Activated T-cell treated with anti-CD3 and anti-CD28 coated beads, Interleukin-2, amount 50 U/mL, for 24 hours (primary cell): ENCODE measurements around the gene SNU13.
"Not testable (repeated sequence)": the region's sequence is repeated elsewhere in the genome, so short reads cannot be mapped to it uniquely, and the experiment has no call there.

Source experiments
- DNase-seq: peaks from one replicate; pipeline ENCODE4 v3.0.0-alpha.2; 2020
- H3K27ac Mint-ChIP-seq: 2 replicates; pipeline ENCODE4 v1.8.0; 2020; ENCODE audit warnings: mild to moderate bottlenecking, mixed read lengths
- H3K27me3 Mint-ChIP-seq: 2 replicates; pipeline ENCODE4 v1.8.0; 2020; ENCODE audit warnings: mixed read lengths
- H3K36me3 Mint-ChIP-seq: 2 replicates; pipeline ENCODE4 v1.8.0; 2020; ENCODE audit warnings: low read depth, mixed read lengths
- H3K4me1 Mint-ChIP-seq: 2 replicates; pipeline ENCODE4 v1.8.0; 2020; ENCODE audit warnings: low read depth, mixed read lengths
- H3K4me3 Mint-ChIP-seq: 2 replicates; pipeline ENCODE4 v1.8.0; 2020; ENCODE audit warnings: mild to moderate bottlenecking, moderate library complexity, mixed read lengths
- H3K9me3 Mint-ChIP-seq: 2 replicates; pipeline ENCODE4 v1.8.0; 2020; ENCODE audit warnings: mixed read lengths

SNU13 gene

DNA sequence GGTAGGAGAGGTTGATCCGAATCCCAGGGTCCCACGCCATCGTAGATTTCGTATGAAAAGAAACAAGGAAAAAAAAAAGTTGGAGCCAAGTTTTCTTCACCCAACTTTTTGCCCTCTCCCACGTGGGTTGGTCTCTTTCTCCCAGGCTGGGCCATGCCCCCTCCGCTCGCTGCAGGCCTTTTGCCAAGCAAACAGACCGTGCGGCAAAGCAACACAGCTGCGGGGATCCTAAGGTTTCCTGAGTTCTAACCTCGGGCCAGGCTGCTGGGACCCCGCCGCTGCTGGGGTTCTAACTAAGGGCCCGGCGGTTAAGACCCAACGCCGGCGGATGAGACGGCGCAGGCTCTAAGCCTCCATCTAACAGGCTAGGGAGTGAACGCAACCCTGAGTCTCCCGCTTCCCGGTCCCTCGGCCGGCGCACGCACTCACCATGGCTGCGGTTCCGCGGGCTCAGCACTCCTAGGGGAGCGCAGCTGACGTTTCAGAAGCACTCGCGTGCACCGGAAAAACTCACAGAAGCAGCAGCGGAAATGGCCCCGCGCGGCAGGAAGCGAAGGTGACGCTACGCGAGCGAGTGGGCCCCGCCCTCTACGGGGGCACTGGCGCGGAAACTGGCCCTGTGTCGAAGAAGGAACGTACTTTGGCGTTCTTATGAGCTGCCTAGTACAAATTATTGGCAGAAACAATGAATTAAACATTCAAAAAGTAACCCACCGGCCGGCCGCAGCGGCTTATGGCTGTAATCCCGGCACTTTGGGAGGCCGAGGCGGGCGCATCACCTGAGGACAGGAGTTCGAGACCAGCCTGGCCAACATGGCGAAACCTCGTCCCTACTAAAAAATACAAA lies at the start of gene SNU13:
SNU13 (minus strand) TSS at position 503 of the 847 bp plus-strand sequence; CDS start at position 432, 71 bp downstream.
- Mint-ChIP-seq H3K9me3 (no peaks in the 10 kb centered on the region), H3K4me1 (peaks cover 35% of the 10 kb centered on the region), H3K4me3 (peak within 1 kb of the TSS; percentile 95), H3K36me3 (peaks cover 33% of the 10 kb centered on the region), H3K27ac (peak within 1 kb of the TSS; percentile 98), H3K27me3 (no peaks in the 10 kb centered on the region)
- peak; percentile 93 for DNase-seq

DNA sequence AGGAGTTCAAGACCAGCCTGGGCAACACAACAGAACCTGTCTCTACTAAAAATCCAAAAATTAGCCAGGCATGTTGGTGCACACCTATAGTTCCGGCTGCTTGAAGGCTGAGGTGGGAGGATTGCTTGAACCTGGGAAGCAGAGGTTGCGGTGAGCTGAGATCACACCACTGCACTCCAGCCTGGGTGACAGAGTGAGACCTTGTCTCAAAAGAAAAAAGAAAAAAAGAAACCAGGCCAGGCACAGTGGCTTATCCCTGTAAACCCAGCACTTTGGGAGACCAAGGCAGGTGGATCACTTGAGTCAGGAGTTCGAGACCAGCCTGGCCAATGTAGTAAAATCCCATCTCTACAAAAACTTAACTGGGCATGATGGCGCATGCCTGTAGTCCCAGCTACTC lies 44.6 kb upstream of the SNU13 start:
- not testable (repeated sequence) for H3K27me3 Mint-ChIP-seq, H3K4me3 Mint-ChIP-seq, H3K27ac Mint-ChIP-seq, DNase-seq, H3K9me3 Mint-ChIP-seq, H3K36me3 Mint-ChIP-seq, H3K4me1 Mint-ChIP-seq

DNA sequence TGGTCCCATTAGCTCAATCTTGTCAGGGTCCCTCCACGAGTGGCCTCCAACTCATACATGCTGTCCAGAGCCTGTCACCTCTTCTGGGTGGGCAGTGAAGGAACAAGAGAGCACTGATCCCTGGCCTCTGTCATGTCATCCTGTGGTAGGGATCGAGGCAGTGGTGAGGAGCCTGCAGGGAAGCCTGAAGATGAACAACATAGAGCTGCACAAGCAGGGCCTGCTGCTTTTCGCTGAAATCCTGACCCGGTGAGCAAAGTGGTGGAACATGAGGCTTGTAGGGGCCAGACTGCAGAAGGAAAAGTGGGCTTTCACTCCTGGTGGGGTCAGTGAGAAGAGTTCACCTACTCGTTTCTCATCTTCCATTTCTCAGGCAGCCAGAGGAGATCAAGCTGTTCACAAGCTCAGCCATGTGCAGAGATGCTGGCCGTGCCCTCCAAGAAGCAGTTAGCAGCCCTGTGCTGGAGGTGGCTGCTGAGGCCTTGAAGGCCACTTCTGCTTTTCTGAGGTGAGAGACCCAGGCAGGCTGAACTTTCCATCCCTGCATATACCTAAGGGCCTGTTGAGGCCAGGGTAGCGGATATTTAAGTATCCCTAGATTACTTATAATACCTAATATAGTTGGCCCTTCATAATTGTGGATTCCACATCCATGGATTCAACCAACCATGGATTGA lies 43.6 kb upstream of the SNU13 start:
- H3K9me3 Mint-ChIP-seq, result no peaks in the 10 kb centered on the region
- H3K27ac Mint-ChIP-seq, result no peak overlapping the region
- no peaks in the 10 kb centered on the region for H3K4me1 Mint-ChIP-seq
- DNase-seq, result no peak
- no peaks in the 10 kb centered on the region for H3K27me3 Mint-ChIP-seq
- H3K4me3 Mint-ChIP-seq, result no peak overlapping the region
- no peaks in the 10 kb centered on the region for H3K36me3 Mint-ChIP-seq

DNA sequence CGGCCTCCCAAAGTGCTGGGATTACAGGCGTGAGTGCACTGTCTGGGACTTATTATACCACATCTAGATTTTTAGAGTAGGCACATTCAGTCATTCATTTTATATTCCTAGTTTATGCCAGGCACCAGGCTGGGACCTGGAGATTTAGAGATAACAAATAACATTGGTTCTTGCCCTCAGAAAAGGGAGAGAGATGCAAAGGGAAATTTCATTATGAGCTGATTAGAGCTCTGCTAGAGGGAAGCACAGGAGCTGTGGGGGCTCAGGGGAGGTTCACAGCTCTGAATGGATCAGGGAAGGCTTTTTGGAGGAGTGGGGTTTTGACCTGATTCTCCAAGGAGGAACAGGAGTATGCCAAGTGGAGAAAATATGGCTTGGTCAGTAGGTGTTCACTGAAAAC lies 42.9 kb upstream of the SNU13 start:
- Mint-ChIP-seq H3K27me3 (no peaks in the 10 kb centered on the region), H3K4me3 (no peak overlapping the region), H3K4me1 (no peaks in the 10 kb centered on the region), H3K9me3 (no peaks in the 10 kb centered on the region), H3K36me3 (no peaks in the 10 kb centered on the region), H3K27ac (no peak overlapping the region)
- no peak for DNase-seq

DNA sequence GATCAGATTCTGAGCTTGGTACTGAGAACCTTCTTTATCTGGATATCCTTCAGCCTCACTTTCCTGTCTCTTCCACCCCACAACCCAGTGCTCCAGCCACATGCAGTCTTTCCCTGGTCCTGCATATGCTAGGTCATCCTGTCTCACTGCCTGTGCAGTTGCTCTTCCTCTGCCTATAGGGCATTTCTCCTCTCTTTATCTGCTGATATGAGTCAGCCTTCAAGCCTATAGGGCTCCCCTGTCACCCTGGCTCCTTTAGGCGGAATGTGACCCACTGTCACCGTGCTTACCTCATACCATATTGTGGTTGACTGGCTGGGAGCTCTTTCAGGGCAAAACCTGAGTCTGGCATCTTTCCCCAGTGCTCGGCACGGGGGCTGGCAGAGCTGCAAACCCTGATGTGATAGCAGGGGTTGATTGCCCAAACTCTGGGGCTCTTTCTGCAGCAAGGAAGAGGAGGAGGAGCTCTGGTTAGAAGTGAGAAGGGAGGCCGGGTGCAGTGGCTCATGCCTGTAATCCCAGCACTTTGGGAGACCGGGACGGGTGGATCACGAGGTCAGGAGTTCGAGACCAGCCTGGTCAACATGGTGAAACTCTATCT lies 36.9 kb upstream of the SNU13 start:
- H3K27ac Mint-ChIP-seq, result no peak overlapping the region
- H3K4me3 Mint-ChIP-seq, result no peak overlapping the region
- H3K36me3 Mint-ChIP-seq, result no peaks in the 10 kb centered on the region
- no peak for DNase-seq
- no peaks in the 10 kb centered on the region for H3K4me1 Mint-ChIP-seq
- no peaks in the 10 kb centered on the region for H3K9me3 Mint-ChIP-seq
- H3K27me3 Mint-ChIP-seq, result no peaks in the 10 kb centered on the region

DNA sequence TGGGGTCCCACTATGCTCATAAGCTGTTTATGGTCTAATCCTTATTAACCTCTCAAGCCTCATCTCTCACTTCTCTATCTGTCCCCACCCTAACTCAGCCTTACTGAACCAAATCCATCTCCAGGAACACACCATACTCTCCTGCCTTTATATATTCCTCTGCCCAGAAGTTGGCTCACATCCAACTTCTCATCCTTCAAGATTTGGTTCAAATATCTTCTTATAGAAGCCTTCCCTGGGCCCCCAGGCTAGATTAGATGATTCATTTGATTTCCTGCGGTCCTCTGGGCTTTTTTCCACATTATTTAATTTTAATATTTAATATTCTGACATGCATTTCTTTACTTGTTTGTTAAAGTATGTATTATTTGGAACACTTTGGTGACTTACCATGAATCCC lies 33.8 kb upstream of the SNU13 start:
- no peak for DNase-seq
- no peaks in the 10 kb centered on the region for H3K9me3 Mint-ChIP-seq
- H3K4me1 Mint-ChIP-seq, result no peaks in the 10 kb centered on the region
- no peak overlapping the region for H3K27ac Mint-ChIP-seq
- no peak overlapping the region for H3K4me3 Mint-ChIP-seq
- H3K27me3 Mint-ChIP-seq, result no peaks in the 10 kb centered on the region
- H3K36me3 Mint-ChIP-seq, result no peaks in the 10 kb centered on the region

DNA sequence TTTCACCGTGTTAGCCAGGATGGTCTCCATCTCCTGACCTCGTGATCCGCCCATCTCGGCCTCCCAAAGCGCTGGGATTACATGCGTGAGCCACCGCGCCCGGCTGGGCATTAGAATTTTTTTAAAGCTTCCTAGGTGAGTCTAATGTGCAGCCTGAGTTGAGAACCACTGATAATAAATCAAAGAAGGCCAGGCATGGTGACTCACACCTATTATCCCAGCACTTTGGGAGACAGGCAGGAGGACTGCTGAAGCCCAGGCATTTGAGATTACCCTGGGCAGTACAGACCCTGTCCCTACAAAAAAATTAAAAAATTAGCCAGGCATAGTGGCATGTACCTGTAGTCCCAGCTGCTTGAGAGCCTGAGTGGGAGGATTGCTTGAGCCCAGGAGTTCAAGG lies 24.3 kb upstream of the SNU13 start:
- Mint-ChIP-seq H3K4me1 (no peaks in the 10 kb centered on the region), H3K9me3 (no peaks in the 10 kb centered on the region), H3K27ac (no peak overlapping the region), H3K36me3 (no peaks in the 10 kb centered on the region), H3K4me3 (no peak overlapping the region), H3K27me3 (no peaks in the 10 kb centered on the region)
- DNase-seq, result no peak

DNA sequence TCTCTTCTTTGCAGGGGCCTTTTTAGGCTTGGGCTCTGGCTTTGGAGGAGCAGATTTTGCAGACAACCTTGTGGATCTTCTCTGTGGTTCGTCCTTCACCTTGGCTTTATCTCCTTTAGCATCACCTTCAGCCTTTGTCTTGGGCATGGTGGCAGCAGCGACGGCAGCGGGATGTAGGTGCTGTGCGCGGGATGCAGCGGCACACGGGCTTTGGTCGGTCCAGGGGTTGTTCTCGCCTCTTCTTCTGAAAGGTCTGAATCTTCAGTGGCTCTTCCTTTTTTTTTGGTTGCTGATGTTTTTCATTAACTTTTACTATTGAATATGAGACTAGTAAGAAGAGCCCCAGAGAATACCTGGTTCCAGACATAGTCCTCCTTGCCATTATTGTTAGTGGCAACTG lies 20.7 kb upstream of the SNU13 start:
- no peak overlapping the region for H3K4me3 Mint-ChIP-seq
- H3K9me3 Mint-ChIP-seq, result no peaks in the 10 kb centered on the region
- H3K36me3 Mint-ChIP-seq, result no peaks in the 10 kb centered on the region
- DNase-seq, result no peak
- no peaks in the 10 kb centered on the region for H3K27me3 Mint-ChIP-seq
- H3K27ac Mint-ChIP-seq, result no peak overlapping the region
- H3K4me1 Mint-ChIP-seq, result no peaks in the 10 kb centered on the region

DNA sequence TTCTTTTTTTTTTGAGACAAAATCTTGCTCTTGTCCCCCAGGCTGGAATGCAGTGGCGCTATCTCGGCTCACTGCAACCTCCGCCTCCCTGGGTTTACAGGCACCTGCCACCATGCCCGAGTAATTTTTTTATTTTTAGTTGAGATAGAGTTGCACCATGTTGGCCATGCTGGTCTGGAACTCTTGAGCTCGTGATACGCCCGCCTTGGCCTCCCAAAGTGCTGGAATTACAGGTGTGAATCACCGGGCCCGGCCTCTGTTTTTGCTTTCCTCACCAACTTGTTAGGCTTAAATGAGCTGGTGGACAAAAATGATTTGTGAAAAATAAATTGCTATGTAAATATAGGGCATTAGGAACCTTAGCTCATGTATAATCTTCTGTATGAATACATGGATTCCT lies 14.1 kb upstream of the SNU13 start:
- H3K27me3 Mint-ChIP-seq, result no peaks in the 10 kb centered on the region
- H3K4me1 Mint-ChIP-seq, result peaks cover 3% of the 10 kb centered on the region
- DNase-seq, result no peak
- H3K27ac Mint-ChIP-seq, result no peak overlapping the region
- H3K4me3 Mint-ChIP-seq, result no peak overlapping the region
- no peaks in the 10 kb centered on the region for H3K9me3 Mint-ChIP-seq
- H3K36me3 Mint-ChIP-seq, result no peaks in the 10 kb centered on the region

DNA sequence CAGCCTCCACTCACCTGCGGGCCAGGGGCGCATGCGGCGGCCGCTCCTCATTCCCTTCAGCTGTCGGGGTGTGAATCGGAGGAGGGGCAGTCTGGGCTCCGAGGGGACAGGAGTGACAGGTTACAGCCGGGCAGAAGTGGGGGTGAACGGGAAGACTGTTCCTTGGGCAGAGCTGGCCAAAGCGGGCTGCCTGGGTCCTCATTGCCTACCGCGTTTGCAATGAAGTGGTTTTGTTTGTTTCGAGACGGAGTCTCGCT lies 11.4 kb upstream of the SNU13 start:
- peaks cover 12% of the 10 kb centered on the region for H3K4me1 Mint-ChIP-seq
- DNase-seq, result no peak
- no peaks in the 10 kb centered on the region for H3K27me3 Mint-ChIP-seq
- H3K4me3 Mint-ChIP-seq, result no peak overlapping the region
- no peaks in the 10 kb centered on the region for H3K9me3 Mint-ChIP-seq
- H3K27ac Mint-ChIP-seq, result no peak overlapping the region
- H3K36me3 Mint-ChIP-seq, result peaks cover 6% of the 10 kb centered on the region

DNA sequence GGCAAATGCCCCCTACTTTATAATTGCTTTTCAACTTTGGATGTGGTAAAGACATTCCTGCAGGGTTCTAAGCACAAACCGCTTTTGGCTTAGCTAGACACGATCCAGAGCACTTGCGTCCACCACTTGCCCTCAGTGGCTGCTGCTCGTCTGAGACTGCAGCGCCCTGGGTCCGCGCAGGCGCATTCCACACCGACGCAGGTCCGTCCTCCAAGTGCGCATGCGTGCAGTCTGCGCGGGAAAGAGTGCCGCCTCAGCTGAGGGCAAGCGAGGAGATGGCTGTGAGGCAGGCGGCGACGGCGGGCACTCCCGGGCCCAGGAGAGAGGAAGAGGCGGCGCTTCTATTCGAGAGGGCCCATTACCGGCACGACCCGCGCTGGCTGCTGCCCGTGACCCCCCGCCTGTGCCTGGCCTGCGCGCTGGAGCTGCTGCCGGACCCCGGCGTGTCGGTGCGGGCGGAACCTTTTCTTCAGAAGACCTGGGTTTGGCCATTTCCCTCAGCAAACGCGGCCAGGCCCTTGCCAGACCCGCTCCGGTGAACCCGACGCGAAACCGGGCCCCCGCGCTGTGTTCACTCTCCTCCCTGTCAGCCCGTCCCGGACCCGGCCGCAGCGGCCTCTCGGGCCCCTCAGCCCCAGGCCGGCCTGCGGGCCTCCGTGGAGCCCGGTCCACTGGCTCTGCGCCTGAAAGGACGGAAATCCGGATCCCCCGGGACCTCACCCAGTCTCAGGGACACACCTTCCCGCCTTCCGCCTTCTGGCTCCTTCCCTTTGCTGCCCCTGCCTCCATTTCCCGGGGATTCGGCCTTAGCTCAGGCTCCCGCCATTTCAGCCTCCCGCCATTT lies 10.8 kb upstream of the SNU13 start, which contains the start of gene MEI1:
MEI1 (plus strand) TSS at position 240 of the 844 bp plus-strand sequence; CDS start at position 276, 36 bp downstream.
- Mint-ChIP-seq H3K27ac (peak within 1 kb of the TSS; percentile 82), H3K36me3 (peaks cover 6% of the 10 kb centered on the region), H3K4me3 (peak within 1 kb of the TSS; percentile 25), H3K27me3 (no peaks in the 10 kb centered on the region), H3K9me3 (no peaks in the 10 kb centered on the region), H3K4me1 (peaks cover 12% of the 10 kb centered on the region)
- DNase-seq, result peak; percentile 95

DNA sequence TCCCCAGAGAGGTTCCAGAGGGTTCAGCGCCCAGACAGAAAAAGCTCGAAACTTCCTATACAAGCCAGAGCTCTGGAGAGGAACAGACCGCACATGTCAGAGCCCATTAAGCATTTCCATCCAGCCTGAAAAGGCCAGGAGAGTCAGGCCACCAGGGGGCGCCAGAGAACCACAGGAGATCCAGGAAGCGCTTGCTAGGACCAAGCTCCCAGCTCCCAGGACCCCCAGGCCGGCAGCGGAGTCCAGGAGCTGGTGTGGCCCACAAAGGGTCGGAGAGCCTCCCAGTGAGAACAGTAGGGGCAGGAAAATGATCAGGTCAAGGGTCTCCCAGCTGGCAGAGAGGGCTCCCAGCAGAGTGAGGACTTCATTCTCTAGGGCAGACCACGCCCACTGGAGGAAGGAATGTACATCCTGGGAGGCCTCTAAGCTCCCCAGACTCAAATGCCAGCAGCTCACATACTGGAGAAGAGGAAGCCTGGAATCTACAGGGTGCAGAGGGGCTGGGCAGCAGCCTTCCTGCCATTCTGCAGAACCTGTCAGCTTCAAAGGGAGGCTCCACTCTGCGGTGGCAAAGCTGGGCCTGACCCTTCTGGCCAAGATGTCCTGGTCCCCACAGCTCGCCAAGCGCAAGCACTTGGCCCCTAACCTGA lies 8.6 kb upstream of the SNU13 start:
- H3K27ac Mint-ChIP-seq, result peak overlapping the region; percentile 84
- peaks cover 6% of the 10 kb centered on the region for H3K36me3 Mint-ChIP-seq
- peak; percentile 97 for DNase-seq
- peak overlapping the region; percentile 37 for H3K4me3 Mint-ChIP-seq
- H3K27me3 Mint-ChIP-seq, result no peaks in the 10 kb centered on the region
- no peaks in the 10 kb centered on the region for H3K9me3 Mint-ChIP-seq
- peaks cover 12% of the 10 kb centered on the region for H3K4me1 Mint-ChIP-seq

DNA sequence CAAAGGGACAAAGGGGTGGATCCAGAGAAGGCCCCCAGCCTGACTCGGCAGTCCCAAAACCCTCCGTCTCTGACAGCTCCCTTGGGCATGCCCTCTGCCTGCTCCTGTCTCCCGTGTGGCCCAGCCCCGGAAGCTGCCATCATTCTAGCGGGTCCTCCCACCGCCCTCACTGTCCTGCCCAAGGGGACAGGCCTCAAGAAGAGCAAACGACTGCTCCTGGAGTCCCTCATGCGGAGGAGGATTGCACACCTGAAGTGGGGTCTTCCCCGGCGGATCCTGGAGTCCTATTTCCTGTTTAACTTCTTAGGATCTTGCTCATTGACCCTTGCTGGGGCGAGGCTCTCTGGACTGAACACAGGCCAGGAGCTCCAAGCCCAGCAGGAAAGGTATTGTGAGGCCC lies 8.0 kb upstream of the SNU13 start:
- peak overlapping the region; percentile 84 for H3K27ac Mint-ChIP-seq
- H3K9me3 Mint-ChIP-seq, result no peaks in the 10 kb centered on the region
- no peak overlapping the region for H3K4me3 Mint-ChIP-seq
- H3K27me3 Mint-ChIP-seq, result no peaks in the 10 kb centered on the region
- peaks cover 12% of the 10 kb centered on the region for H3K4me1 Mint-ChIP-seq
- H3K36me3 Mint-ChIP-seq, result peaks cover 6% of the 10 kb centered on the region
- DNase-seq, result no peak

DNA sequence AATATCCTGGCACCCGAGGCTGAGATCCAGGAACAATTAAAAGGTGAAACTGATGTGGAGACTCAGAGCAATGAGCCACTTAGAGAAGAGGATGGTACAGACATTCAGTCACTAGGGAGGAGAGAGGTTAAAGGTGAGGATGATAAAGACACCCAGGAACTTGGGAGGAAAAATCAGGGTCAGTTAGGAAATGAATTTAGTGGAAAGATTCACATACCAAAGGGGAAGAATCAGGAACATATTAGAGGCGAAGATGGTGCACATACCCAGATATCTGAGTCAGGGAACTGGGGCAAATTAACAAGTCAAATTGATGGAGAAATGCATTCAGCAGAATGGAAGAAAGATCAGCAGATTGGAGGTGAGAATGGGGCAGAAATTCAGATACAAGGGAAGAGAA lies 6.5 kb upstream of the SNU13 start:
- no peaks in the 10 kb centered on the region for H3K27me3 Mint-ChIP-seq
- H3K9me3 Mint-ChIP-seq, result no peaks in the 10 kb centered on the region
- no peak for DNase-seq
- H3K4me3 Mint-ChIP-seq, result no peak overlapping the region
- peaks cover 20% of the 10 kb centered on the region for H3K4me1 Mint-ChIP-seq
- no peak overlapping the region for H3K27ac Mint-ChIP-seq
- peaks cover 11% of the 10 kb centered on the region for H3K36me3 Mint-ChIP-seq
